ENCODE results near the gene FRS2. TPM values are rescaled to one million over a fixed set of nuclear protein-coding genes. Genes with fewer than 3 reads are reported as not detected.

The FRS2 gene
- total RNA-seq, 1 experiment from 2014 or later, result 35.0 TPM

GRCh38 chr12:69516950-69517349 lies 46.8 kb downstream of the FRS2 start:
- ChIA-PET CTCF (no interaction called here), POLR2A (ENCODE audit: unreplicated experiment) (interaction anchor here (0.6 kb wide), 1 partner anchor 14 kb away, joined by 3 read pairs; no protein-coding TSS in a partner anchor)
- Histone ChIP-seq H3K4me3 (ENCODE audit: low read length) (no peak overlapping the region), H3F3A (ENCODE audit: low read length, unreplicated experiment) (no peaks in the 10 kb centered on the region), H3K9ac (ENCODE audit: low read length) (no peak overlapping the region), H3K27me3 (ENCODE audit: low read length) (no peaks in the 10 kb centered on the region), H3K4me1 (ENCODE audit: insufficient read depth, low read length) (no peaks in the 10 kb centered on the region), H4K20me1 (ENCODE audit: low read length) (peaks cover 4% of the 10 kb centered on the region; the same call in 1 of the 2 replicates), H3K79me2 (ENCODE audit: low read length) (peaks cover 97% of the 10 kb centered on the region), H3K36me3 (ENCODE audit: low read depth, low read length) (no peaks in the 10 kb centered on the region), H3K4me2 (ENCODE audit: low read length) (no peak overlapping the region), H3K9me3 (ENCODE audit: low read length) (no peaks in the 10 kb centered on the region), H3K9me2 (replicated peaks; ENCODE audit: low read length) (no peaks in the 10 kb centered on the region), H3K27ac (ENCODE audit: low read length) (no peak overlapping the region), H2AFZ (ENCODE audit: low read length) (no peak overlapping the region)
- no peak for ATAC-seq
- DNase-seq, result no peak
- BruUV-seq (replicated peaks), result no TSS peak
- intact Hi-C loops (cut with micrococcal nuclease), result no loop called here
- no peak for TF ChIP-seq EZH2phosphoT487 (IDR thresholded peaks at IDR 0.05; ENCODE audit: borderline replicate concordance, low read length)
- no peak for TF ChIP-seq EZH2 (IDR thresholded peaks at IDR 0.05; ENCODE audit: low read length, unreplicated experiment)
- TF ChIP-seq CTCF (conservative IDR thresholded peaks at IDR 0.05; ENCODE audit: low read depth, low read length), result no peak

GRCh38 chr12:69517406-69517805 lies 47.2 kb downstream of the FRS2 start:
- Histone ChIP-seq H2AFZ (ENCODE audit: low read length) (no peak overlapping the region), H3K9ac (ENCODE audit: low read length) (no peak overlapping the region), H3K27ac (ENCODE audit: low read length) (no peak overlapping the region), H4K20me1 (ENCODE audit: low read length) (peaks cover 4% of the 10 kb centered on the region; the same call in 1 of the 2 replicates), H3K79me2 (ENCODE audit: low read length) (peaks cover 97% of the 10 kb centered on the region), H3F3A (ENCODE audit: low read length, unreplicated experiment) (no peaks in the 10 kb centered on the region), H3K9me2 (replicated peaks; ENCODE audit: low read length) (no peaks in the 10 kb centered on the region), H3K36me3 (ENCODE audit: low read depth, low read length) (no peaks in the 10 kb centered on the region), H3K4me3 (ENCODE audit: low read length) (no peak overlapping the region), H3K4me1 (ENCODE audit: insufficient read depth, low read length) (no peaks in the 10 kb centered on the region), H3K4me2 (ENCODE audit: low read length) (no peak overlapping the region), H3K27me3 (ENCODE audit: low read length) (no peaks in the 10 kb centered on the region), H3K9me3 (ENCODE audit: low read length) (no peaks in the 10 kb centered on the region)
- BruUV-seq (replicated peaks), result no TSS peak
- intact Hi-C loops (cut with micrococcal nuclease), result no loop called here
- no peak for TF ChIP-seq EZH2phosphoT487 (IDR thresholded peaks at IDR 0.05; ENCODE audit: borderline replicate concordance, low read length)
- no peak for TF ChIP-seq CTCF (conservative IDR thresholded peaks at IDR 0.05; ENCODE audit: low read depth, low read length)
- no peak for TF ChIP-seq EZH2 (IDR thresholded peaks at IDR 0.05; ENCODE audit: low read length, unreplicated experiment)
- DNase-seq, result no peak
- no peak for ATAC-seq
- CTCF ChIA-PET, result no interaction called here
- POLR2A ChIA-PET (ENCODE audit: unreplicated experiment), result no interaction called here

GRCh38 chr12:69519871-69520270 lies 49.7 kb downstream of the FRS2 start:
- no peaks in the 10 kb centered on the region for H3K9me3 ChIP-seq (ENCODE audit: low read length)
- no peaks in the 10 kb centered on the region for H3K27me3 ChIP-seq (ENCODE audit: low read length)
- H2AFZ ChIP-seq (ENCODE audit: low read length), result no peak overlapping the region
- ChIA-PET CTCF (interaction anchor here (0.6 kb wide), 1 partner anchor 51 kb away, joined by 3 read pairs; no protein-coding TSS in a partner anchor), POLR2A (ENCODE audit: unreplicated experiment) (no interaction called here)
- H3F3A ChIP-seq (ENCODE audit: low read length, unreplicated experiment), result no peaks in the 10 kb centered on the region
- H3K36me3 ChIP-seq (ENCODE audit: low read depth, low read length), result no peaks in the 10 kb centered on the region
- intact Hi-C loops (cut with micrococcal nuclease), result no loop called here
- H3K27ac ChIP-seq (ENCODE audit: low read length), result no peak overlapping the region
- DNase-seq (no peak), ATAC-seq (no peak)
- no peak overlapping the region for H3K4me3 ChIP-seq (ENCODE audit: low read length)
- BruUV-seq (replicated peaks), result no TSS peak
- peaks cover 4% of the 10 kb centered on the region; the same call in 1 of the 2 replicates for H4K20me1 ChIP-seq (ENCODE audit: low read length)
- TF ChIP-seq EZH2 (IDR thresholded peaks at IDR 0.05; ENCODE audit: low read length, unreplicated experiment) (no peak), EZH2phosphoT487 (IDR thresholded peaks at IDR 0.05; ENCODE audit: borderline replicate concordance, low read length) (no peak), CTCF (conservative IDR thresholded peaks at IDR 0.05; ENCODE audit: low read depth, low read length) (no peak)
- no peak overlapping the region for H3K4me2 ChIP-seq (ENCODE audit: low read length)
- peaks cover 98% of the 10 kb centered on the region for H3K79me2 ChIP-seq (ENCODE audit: low read length)
- no peak overlapping the region for H3K9ac ChIP-seq (ENCODE audit: low read length)
- no peaks in the 10 kb centered on the region for H3K9me2 ChIP-seq (replicated peaks; ENCODE audit: low read length)
- peaks cover 3% of the 10 kb centered on the region; the same call in 1 of the 2 replicates for H3K4me1 ChIP-seq (ENCODE audit: insufficient read depth, low read length)

Data from PC-3 (cell line).